HG03432 (cell line): ENCODE data around the gene TRNAU1AP.
"Not testable (repeated sequence)": the region's sequence is repeated elsewhere in the genome, so short reads cannot be mapped to it uniquely, and the experiment has no call there.

ENCODE experiments used
- ATAC-seq: cut with Tn5 transposase; IDR thresholded peaks from one replicate; pipeline ENCODE4 v1.9.1; 2021; ENCODE audit warnings: mild to moderate bottlenecking, moderate library complexity; ENCODE audit not compliant: unreplicated experiment

TRNAU1AP gene

DNA sequence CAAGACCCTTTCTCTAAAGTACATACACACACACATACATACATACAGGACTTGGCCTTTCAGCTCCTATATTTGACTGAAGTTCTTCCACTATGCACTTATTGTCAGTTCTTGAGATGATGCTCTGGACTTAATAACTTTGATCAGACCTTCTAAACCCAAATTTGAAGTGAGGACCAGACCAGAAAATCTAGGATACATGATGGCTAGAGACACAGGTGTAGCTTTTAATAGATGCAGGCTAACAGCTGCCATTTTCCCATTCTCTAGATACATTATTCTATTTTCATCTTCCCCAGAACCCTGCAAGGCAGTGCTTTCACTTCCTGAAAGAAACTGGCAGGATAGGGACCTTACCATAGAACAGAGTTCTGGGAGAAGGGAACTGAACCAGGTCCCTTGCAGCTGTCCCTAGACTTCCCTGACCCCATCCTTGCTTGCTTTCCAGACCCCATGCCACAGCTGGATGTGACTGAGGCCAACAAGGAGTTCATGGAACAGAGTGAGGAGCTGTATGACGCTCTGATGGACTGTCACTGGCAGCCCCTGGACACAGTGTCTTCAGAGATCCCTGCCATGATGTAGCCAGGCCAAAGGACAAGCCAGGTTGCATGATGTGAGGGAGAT, 24.3 kb downstream of the TRNAU1AP start:
- ATAC-seq: no peak

DNA sequence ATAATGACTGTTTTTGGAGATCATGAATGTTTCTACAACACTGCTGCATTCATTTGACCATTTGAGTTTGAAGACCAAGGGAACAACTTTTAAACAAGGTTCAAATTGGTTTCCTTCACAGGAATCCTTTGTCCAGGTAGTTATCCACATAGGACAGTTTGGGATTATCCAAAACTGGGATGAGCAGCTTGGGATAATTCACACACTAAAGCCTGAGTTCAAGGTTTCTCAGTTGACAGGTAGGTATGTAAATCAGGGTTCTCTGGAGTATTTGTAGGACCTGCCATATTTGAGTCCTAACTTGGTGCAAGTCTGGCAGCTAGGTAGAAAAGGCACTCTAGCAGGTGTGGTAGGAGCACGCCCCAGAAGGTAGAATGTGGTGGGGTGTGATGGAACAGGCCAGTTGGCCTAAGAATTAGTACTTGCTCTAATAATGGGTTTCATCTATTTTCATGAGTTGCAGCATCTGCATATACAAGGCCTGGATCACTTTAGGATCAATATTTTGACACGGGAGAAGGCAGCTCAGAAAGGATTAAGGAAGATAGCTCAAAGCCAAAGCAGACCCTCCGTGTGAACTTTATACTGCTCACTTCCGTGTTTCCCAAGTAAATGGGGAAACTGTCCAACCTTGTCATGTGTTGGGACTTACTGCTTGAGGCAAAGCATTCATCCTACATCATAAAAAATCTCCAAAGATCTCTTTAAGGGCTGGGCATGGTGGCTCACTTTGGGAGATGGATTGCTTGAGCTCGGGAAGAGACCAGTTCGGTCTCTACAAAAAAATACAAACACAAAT, 25.1 kb downstream of the TRNAU1AP start:
- ATAC-seq: no peak

DNA sequence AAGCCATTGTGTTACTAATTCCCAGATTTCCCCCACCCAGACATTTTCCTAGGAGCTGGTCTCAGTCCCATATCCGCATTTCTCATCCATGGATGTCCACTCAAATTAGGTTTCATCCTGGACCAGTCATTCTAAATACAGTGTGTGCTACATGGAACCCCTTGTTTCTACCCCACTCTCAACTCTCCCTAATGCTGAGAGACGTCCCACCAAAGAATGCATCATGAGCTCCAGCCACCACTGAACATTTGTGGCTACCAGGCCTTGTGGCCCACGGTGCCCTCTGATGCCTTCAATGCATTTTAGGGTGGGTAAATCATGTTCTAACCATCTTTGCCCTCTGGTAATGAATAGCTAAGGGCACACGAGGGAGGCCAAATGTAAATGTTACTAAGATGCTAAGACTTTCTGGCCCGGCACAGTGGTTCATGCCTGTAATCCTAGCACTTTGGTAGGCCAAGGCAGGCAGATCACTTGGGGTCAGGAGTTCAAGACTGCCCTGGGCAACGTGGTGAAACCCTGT, 25.9 kb downstream of the TRNAU1AP start:
- ATAC-seq: no peak

DNA sequence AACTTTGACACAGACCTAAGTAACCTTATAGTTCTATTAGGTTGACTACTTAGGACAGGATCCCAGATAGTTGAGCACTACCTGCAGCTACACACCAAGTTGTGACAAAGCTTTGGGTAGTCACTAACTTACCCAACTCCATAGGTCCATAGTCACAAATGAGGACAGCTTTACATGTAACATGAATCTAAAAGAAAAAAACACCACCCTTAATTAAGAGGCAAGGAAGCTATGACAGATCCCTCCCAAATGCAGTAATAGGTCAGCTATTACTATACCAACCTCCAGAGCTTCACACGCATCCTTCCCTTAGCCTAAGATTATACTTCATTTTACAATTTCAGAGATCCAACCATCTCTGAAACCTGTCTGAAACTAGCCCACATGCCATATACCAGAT, 26.5 kb downstream of the TRNAU1AP start:
- no peak for ATAC-seq

DNA sequence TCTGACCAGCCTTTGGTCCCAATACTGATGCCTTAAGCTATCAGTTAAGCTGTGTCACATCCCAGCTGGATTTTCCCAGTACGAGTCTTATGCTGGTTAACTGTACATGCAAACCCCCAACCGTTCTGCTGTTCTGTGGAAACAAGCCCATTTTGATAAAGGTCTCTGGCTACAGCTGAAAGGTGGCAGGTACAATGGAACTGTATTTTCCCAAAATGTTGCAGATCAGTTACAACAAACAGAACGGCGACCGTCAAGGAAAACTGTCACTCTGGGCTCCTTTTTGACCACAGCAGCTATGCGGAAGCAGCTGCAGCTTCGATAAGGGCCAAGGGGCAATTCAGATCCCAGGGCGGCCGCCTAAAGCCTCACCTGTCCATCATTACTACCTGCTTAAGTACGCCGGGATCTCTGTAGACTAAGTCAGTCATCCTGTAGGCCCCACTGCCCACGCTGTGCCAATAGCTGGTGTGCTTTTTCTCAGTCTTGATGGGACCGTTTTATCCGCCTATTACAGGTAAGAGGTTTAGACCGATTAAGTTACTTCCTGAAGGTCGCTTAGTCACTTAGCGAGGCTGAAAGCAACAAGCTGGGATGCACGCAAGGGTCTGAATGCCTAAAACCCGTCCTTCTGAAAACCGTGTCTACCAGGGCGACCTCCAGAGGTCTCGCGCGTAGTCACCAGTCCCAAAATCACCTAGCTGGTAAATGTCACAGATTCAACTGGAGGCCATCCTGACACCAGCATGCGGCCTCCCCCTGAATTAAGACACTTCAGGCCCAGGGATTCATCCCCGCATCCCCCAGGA, 28.0 kb downstream of the TRNAU1AP start:
- peak; percentile 28 for ATAC-seq

DNA sequence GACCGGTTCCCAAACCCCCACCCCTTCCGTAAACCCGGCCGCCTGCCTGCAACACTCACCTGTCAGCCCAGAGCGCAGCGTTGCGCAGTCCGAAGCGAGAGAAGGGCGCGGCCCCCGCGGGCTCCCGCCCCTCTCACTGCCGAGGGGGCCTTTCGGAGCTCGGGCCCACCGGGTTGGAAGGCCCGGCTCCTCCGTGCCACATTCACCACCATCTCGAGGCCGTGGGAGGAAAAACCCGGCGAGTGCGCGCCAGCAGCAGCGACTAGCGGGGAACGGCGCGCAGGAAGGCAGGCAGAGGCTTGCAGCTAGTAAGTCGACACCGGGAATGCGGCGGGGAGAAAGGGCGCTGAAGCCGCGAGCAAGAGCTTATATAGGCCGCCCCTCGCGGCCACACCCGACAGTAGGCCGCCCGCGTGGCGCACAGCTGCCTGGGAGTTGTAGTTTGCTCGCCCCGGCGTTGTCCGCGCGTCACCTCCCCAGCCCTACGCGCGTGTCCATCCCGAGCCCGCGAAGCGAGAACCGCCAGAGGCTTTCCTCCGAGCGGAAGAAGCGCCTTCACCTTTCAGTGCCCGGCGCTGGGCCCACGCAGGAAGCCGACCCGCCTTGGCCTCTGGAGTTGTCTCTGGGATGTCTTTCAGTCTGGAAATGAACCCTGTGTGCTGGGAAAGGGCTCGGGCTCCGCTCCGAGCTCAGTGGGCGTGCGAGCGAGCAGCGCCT, 28.8 kb downstream of the TRNAU1AP start:
- ATAC-seq: peak; percentile 88

DNA sequence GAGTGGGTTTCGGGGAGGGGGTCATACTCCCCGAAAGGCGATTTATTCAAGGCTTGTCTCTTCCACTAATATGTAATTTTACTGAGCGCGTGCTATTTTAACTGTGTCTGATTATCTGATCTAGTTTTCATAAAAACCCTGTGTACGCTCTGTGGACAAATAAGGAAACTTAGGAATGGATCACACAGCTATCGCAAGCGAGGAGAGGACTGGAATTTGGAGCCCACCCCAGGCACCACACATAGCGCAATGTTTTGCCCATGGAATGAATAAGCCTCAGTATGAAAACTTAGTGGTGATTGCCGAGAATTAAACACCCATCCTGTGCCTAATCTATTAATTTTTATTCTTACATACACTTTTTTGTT, 29.3 kb downstream of the TRNAU1AP start:
- ATAC-seq: no peak

DNA sequence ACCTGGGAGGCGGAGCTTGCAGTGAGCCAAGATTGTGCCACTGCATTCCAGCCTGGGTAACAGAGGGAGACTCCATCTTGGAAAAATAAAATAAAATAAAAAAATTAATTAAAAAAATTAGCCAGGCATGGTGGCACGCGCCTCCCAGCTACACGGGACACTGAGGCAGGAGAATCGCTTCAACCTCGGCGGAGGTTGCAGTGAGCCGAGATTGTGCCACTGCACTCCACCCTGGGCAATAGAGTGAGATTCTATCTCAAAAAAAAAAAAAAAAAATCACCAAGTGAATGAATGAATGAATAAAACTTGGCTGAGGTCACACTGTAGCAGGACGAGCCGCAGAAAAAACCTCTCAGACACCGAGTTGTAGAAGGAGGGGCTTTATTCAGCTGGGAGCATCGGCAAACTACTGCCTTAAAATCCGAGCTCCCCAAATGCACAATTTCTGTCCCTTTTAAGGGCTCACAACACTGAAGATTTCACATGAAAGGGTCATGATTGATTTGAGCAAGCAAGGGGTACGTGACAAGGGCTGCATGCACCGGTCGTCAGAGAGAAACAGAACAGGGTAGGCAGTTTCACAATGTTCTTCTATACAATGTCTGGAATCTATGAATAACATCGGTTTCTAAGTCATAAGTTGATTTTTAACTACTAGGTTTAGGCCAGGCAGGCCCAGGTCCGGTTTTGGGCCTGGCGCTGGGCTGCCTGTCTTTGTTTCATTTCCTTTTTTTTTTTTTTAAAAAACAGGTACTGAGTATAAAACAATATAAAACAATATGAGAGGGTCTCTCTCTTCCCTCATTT, 33.9 kb downstream of the TRNAU1AP start:
- not testable (repeated sequence) for ATAC-seq

DNA sequence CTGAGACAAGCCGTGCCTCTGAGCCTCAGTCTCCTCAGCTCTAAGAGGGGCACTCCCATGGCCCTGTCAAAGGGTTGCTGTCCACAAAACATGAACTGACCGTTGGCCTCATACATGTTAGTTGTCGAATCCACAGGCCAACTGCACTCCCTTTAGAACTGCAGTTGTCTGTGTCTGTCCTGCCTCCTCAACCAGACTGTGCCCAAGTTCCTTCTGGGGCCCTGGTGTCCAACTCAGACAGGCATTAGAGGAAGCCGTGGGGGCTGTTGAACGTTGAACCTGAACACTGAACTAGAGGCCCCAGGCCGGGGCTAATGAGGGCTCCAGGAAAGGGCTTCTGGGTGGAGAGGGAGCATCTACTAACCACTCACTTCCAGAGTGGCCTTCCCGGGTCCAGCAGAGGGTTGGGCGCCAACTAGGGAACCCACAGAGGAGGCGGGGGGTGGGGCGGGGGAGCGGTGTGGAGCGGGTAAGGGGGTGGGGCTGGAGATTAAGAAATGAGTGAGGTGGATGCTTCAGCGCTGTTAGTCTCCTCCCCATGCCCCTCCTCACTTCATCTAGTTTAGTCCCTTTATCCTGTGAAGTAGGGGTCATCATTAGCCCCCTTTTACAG, 38.9 kb downstream of the TRNAU1AP start, which contains the start of gene RAB42:
RAB42 (plus strand) TSS at position 558 of the 613 bp plus-strand sequence. CDS start 247 bp downstream, outside the sequence.
- peak; percentile 26 for ATAC-seq

DNA sequence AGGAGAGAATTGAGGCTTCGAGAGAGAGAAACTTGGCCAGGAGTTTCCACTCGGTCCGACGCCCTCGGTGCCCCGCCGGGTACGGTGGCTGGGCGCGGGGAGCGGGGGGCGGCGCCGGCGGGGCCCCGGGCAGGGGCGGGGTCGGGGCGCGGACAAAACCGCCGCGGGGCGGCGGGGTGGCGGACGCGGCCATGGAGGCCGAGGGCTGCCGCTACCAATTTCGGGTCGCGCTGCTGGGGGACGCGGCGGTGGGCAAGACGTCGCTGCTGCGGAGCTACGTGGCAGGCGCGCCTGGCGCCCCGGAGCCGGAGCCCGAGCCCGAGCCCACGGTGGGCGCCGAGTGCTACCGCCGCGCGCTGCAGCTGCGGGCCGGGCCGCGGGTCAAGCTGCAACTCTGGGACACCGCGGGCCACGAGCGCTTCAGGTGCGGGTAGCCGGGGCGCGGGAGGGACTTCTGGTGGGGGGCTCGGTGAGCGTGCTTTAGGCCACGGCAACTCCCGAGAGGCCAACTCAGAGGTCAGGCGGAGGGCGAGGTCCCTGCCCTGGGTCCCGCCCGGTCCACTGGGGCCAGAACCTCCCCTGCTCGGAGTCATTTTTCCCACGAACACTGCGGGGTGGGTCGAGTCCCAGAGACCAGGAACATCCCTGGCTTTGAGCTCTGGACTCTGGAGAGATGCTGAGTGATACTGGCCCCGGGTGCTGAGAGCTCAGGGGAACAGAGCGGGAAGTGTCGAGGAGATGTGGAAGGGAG, 39.6 kb downstream of the TRNAU1AP start:
- ATAC-seq: peak; percentile 55

DNA sequence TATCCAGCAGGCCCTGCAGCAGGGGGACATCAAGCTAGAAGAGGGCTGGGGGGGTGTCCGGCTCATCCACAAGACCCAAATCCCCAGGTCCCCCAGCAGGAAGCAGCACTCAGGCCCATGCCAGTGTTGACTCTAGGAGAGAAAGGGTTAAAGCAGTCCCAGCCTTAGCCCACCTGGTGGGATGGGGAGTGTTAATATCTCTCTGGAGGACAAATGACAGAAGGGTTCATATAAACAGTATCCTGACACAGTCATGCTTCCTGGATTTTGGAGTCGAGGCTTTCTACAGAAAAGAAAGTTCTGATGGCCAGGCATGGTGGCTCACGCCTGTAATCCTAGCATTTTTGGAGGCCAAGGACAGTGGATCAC, 41.1 kb downstream of the TRNAU1AP start:
- not testable (repeated sequence) for ATAC-seq

DNA sequence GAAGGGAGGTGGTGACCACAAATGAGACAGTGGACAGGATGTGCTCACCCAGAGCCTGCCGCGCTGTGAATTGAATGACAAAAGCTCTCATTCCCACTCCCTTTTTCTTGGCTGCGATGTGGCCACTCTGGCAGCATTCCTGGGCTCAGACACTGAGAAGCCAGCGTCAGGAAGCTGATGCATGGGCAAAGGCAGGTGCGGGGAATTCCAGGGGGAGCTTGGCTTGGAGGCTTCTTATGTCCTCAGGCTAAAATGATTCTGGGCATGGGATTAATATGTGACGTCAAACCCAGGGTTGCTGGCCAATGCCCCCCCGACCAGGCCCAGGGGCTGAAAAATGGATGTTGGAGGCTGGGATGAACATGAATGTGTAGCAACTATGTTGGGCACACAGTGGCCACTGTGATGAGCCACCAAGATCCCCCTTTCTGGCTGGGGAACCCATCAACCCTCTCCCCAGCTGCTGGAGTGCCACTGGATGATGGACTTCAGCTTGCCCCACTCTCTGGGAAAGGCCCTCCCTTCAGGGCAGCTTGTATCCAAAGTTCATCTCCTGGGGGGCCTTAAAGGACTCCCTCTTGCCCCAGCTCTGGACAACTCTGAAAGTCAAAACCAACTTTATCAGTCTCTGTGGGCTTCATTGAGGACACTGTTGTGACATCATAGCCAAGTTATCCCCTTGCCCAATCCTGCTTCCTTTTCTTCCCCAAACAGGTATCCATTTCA, 42.0 kb downstream of the TRNAU1AP start:
- ATAC-seq: not testable (repeated sequence)

DNA sequence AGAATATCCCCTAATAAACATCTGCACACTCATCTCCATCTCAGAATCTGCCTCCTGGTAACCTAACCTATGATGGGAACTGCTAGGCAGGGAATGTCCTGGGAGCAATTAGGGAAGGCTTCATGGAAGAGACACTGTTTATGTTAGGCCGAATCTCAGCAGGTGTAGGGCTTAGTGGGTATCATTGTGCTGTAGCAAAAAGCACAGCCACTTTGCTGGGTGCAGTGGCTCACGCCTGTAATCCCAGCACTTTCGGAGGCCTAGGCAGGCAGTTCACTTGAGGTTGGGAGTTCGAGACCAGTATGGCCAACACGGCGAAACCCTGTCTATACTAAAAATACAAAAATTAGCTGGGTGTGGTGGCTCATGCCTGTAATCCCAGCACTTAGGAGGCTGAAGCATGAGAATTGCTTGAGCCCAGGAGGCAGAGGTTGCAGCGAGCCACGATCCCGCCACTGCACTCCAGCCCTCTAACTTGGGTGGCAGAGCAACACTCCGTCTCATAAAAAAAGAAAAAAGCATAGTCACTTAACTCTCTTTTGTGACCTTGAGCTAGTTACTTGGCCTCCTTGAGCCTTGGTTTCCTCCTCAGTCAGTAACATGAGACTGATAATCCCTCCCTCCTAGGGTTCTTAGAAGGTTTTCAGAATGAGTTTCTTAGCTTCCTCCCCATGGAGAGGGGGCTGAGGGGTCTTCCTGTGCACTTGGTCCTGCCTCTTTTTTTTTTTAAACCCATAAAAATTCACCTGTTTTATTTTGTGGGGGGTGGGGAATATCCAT, 42.7 kb downstream of the TRNAU1AP start:
- ATAC-seq: no peak

DNA sequence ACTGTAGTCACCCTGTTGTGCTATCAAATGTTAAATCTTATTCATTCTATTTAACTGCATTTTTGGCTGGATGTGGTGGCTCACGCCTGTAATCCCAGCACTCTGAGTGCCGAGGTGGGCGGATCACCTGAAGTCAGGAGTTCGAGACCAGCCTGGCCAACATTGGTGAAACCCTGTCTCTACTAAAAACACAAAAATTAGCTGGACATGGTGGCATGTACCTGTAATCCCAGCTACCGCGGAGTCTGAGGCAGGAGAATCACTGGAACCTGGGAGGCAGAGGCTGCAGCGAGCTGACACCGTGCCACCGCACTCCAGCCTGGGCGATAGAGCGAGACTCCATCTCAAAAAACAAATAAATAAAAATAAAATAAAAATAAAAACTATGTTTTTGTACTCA, 43.4 kb downstream of the TRNAU1AP start:
- ATAC-seq: not testable (repeated sequence)

DNA sequence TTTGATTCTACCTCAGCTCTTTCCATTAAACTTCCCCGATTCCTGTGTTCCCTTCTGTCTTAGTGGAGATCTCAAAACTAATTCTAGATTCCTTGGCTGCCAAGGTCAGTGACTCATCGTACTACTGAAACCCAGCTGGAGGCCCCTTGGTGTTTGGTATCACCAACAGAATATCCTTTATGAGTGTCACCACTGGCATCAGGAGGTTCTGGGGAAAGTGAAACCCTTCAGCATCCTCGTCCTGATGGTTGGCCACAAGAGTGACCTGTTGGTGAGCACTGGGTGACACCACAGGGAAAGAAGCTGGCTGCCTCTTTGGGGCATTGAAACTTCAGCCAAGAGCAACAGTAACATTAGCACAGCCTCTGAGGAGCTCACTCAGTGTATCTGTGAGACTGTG, 48.8 kb downstream of the TRNAU1AP start:
- ATAC-seq: no peak

DNA sequence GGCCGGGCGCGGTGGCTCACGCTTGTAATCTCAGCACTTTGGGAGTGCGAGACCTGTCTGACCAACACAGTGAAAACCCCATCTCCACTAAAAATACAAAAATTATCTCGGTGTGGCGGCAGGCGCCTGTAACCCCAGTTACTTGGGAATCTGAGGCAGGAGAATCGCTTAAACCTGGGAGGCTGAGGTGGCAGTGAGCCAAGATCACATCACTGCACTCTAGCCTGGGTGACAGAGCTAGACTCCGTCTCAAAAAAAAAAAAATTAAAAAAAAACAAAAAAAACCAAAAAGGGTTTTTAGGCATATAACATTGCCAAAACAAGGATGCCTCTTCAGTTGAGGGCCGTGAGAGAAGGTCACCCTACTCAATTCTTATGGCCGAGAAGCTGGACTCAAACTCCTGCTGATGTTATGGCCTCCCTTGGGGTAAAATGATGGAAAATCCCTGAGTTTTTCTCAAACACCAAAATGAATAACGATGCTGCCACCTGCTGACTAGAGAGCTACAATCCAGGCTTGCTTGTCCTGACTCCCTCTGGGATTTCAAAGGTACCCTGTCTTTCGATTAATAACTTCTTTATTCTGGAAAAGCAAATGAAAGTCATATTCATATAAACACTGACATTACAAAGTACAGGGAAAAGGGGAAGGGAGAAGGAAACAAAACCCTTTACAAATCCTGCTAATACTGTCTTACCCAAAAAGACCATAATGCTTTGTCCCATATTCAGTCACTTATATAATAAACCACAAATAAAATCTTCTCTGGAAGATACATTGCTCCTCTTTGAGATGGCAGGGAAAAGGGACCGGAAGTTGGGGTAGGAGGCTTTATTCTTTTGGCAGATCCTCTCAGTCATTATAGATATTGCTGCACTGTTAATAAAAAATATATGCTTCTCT, 49.9 kb downstream of the TRNAU1AP start:
- ATAC-seq: no peak
